SK-N-SH (cell line): ENCODE measurements around the gene ZNF827. TPM values are rescaled to one million over a fixed set of nuclear protein-coding genes. Genes with fewer than 3 reads are reported as not detected.

Experiments used
- CTCF ChIA-PET: fragments of 300-600, 350-600 bp; formaldehyde crosslinking; extraction: SDS; loops from one replicate; lab custom pipeline; 2021; lab: Yijun Ruan, JAX
- POLR2A ChIA-PET: fragments of 350-600 bp; sonication (Branson Sonifier 250); formaldehyde crosslinking; extraction: SDS; loops from one replicate; lab custom pipeline; 2020; ENCODE audit warnings: antibody characterized with exemption, inconsistent platforms; lab: Yijun Ruan, JAX
- DNase-seq: peaks from one replicate; pipeline ENCODE4 v3.0.0; 2012
- H2AFZ ChIP-seq: fragments of 200-600 bp; sonication (generic); 2 replicates; pipeline ENCODE4 v1.8.1; 2016; ENCODE audit warnings: antibody characterized with exemption, mild to moderate bottlenecking, low read depth
- H3F3A ChIP-seq: fragments of 200-600 bp; sonication (generic); replicated peaks from 2 replicates; pipeline ENCODE3; 2016; ENCODE audit warnings: antibody characterized with exemption, mild to moderate bottlenecking; ENCODE audit not compliant: insufficient read depth
- H3K27ac ChIP-seq, 2 experiments: fragments of 200-500 bp in 1 of 2; fragments of 200-600 bp in 1 of 2; sonication (Bioruptor generic) in 1 of 2; sonication (generic), shearing (Covaris generic) in 1 of 2; 2 replicates each; pipeline versions ENCODE4 v1.5.1 to v1.6.1; 2014 to 2016; ENCODE audit warnings: low read depth in 2 of 2, inconsistent platforms in 1 of 2, low read length in 1 of 2, mild to moderate bottlenecking in 1 of 2, mixed read lengths in 1 of 2
- H3K27me3 ChIP-seq: fragments of 200-600 bp; sonication (generic), shearing (Covaris generic); 2 replicates; pipeline ENCODE4 v1.6.1; 2016; ENCODE audit warnings: mixed run types; ENCODE audit not compliant: insufficient read depth
- H3K36me3 ChIP-seq, 2 experiments: fragments of 200-500 bp in 1 of 2; fragments of 200-600 bp in 1 of 2; sonication (Bioruptor generic) in 1 of 2; sonication (generic) in 1 of 2; replicated peaks in 1 of 2; 2 replicates each; pipeline versions ENCODE3 to v1.5.1; 2014 to 2016; ENCODE audit warnings: low read length in 1 of 2, mild to moderate bottlenecking in 1 of 2; ENCODE audit not compliant: insufficient read depth in 2 of 2, control insufficient read depth in 1 of 2
- H3K4me1 ChIP-seq, 2 experiments: fragments of 200-500 bp in 1 of 2; fragments of 200-600 bp in 1 of 2; sonication (Bioruptor generic) in 1 of 2; sonication (generic), shearing (Covaris generic) in 1 of 2; 2 replicates each; pipeline versions ENCODE4 v1.5.1 to v1.6.1; 2014 to 2016; ENCODE audit warnings: low read depth in 1 of 2, low read length in 1 of 2, mixed run types in 1 of 2; ENCODE audit not compliant: insufficient read depth in 2 of 2, control insufficient read depth in 1 of 2
- H3K4me2 ChIP-seq: fragments of 200-600 bp; sonication (generic), shearing (Covaris generic); 2 replicates; pipeline ENCODE4 v1.6.1; 2017; ENCODE audit warnings: mixed run types
- H3K4me3 ChIP-seq, 2 experiments: fragments of 200-500 bp in 1 of 2; fragments of 200-600 bp in 1 of 2; sonication (Bioruptor generic) in 1 of 2; sonication (generic), shearing (Covaris generic) in 1 of 2; 2 replicates each; pipeline versions ENCODE4 v1.5.1 to v1.8.1; 2014 to 2016; ENCODE audit warnings: low read depth in 2 of 2, inconsistent platforms in 1 of 2, low read length in 1 of 2, mild to moderate bottlenecking in 1 of 2, mixed read lengths in 1 of 2, moderate library complexity in 1 of 2
- H3K79me2 ChIP-seq: fragments of 200-600 bp; sonication (generic); 2 replicates; pipeline ENCODE4 v1.8.1; 2017; ENCODE audit warnings: mild to moderate bottlenecking; ENCODE audit not compliant: insufficient read depth
- H3K9ac ChIP-seq: fragments of 200-600 bp; sonication (generic); 2 replicates; pipeline ENCODE4 v1.6.1; 2017; ENCODE audit warnings: mixed run types
- H3K9me2 ChIP-seq: fragments of 200-600 bp; sonication (generic); 2 replicates; pipeline ENCODE4 v1.6.1; 2017; ENCODE audit warnings: mixed run types
- H3K9me3 ChIP-seq: fragments of 200-600 bp; sonication (generic); 2 replicates; pipeline ENCODE4 v1.6.1; 2017; ENCODE audit warnings: mixed run types, mild to moderate bottlenecking, moderate library complexity
- H4K20me1 ChIP-seq: fragments of 200-600 bp; sonication (generic); 2 replicates; pipeline ENCODE4 v1.6.1; 2017; ENCODE audit warnings: mild to moderate bottlenecking, mixed run types; ENCODE audit not compliant: insufficient read depth
- CHD2 ChIP-seq: fragments of 150-350 bp; IDR thresholded peaks from 2 replicates; pipeline ENCODE4 v1.6.1; 2018; ENCODE audit warnings: low read length; ENCODE audit not compliant: partially characterized antibody
- EP300 ChIP-seq, 2 experiments: IDR thresholded peaks; 2 replicates each; pipeline versions ENCODE4 v1.4.0 to v1.6.1; 2012; ENCODE audit warnings: borderline replicate concordance in 1 of 2, low read depth in 1 of 2, low read length in 1 of 2
- EZH2phosphoT487 ChIP-seq: fragments of 200-600 bp; sonication (generic); IDR thresholded peaks from 2 replicates; pipeline ENCODE4 v1.6.1; 2017; ENCODE audit warnings: low read depth, mixed run types, mild to moderate bottlenecking, antibody characterized with exemption, moderate library complexity, borderline replicate concordance
- FOXM1 ChIP-seq: IDR thresholded peaks from 2 replicates; pipeline ENCODE4 v1.4.0; 2012; ENCODE audit warnings: low read depth, mild to moderate bottlenecking
- JUND ChIP-seq: IDR thresholded peaks from 2 replicates; pipeline ENCODE4 v1.4.0; 2012
- RAD21 ChIP-seq: IDR thresholded peaks from 2 replicates; pipeline ENCODE4 v1.6.1; 2012; ENCODE audit warnings: mild to moderate bottlenecking, low read length
- RCOR1 ChIP-seq: fragments of 150-350 bp; IDR thresholded peaks from 2 replicates; pipeline ENCODE4 v1.6.1; 2017; ENCODE audit warnings: antibody characterized with exemption, low read length
- RFX5 ChIP-seq: IDR thresholded peaks from 2 replicates; pipeline ENCODE4 v1.6.1; 2012; ENCODE audit warnings: mild to moderate bottlenecking, improper control_type of control experiment, low read length
- SIN3A ChIP-seq: IDR thresholded peaks from 2 replicates; pipeline ENCODE4 v1.6.1; 2012; ENCODE audit warnings: low read depth, mild to moderate bottlenecking, low read length, moderate library complexity, borderline replicate concordance
- TAF1 ChIP-seq: IDR thresholded peaks from 2 replicates; pipeline ENCODE4 v1.6.1; 2012; ENCODE audit warnings: low read depth, mild to moderate bottlenecking, low read length, moderate library complexity, borderline replicate concordance
- TCF12 ChIP-seq: IDR thresholded peaks from 2 replicates; pipeline ENCODE4 v1.4.0; 2012
- WGBS: methylation state at CpG from one replicate; pipeline ENCODE4 v1.1.6; 2017; ENCODE audit warnings: low lambda C conversion rate; 5-methylcytosine and 5-hydroxymethylcytosine counted together
- polyA plus RNA-seq, 3 experiments: library from polyadenylated mRNA; depleted of rRNA; stranded (reverse); fragments of >200 nt; gene quantifications; 2 replicates each; pipeline ENCODE4 v1.2.3, GENCODE V29; 2012
- TF ChIP-seq, protein P1 (sequence below): IDR thresholded peaks from 2 replicates; pipeline ENCODE4 v1.4.0; 2012; ENCODE audit warnings: low read depth
- TF ChIP-seq, protein P2 (sequence below): fragments of 200-600 bp; sonication (generic); IDR thresholded peaks from 2 replicates; pipeline ENCODE4 v1.6.1; 2017; ENCODE audit warnings: antibody characterized with exemption, mild to moderate bottlenecking, moderate library complexity

The ZNF827 gene
- polyA plus RNA-seq, 1 of the 3 experiments (the other 2 are of a cell fraction) = 23.2 TPM

DNA sequence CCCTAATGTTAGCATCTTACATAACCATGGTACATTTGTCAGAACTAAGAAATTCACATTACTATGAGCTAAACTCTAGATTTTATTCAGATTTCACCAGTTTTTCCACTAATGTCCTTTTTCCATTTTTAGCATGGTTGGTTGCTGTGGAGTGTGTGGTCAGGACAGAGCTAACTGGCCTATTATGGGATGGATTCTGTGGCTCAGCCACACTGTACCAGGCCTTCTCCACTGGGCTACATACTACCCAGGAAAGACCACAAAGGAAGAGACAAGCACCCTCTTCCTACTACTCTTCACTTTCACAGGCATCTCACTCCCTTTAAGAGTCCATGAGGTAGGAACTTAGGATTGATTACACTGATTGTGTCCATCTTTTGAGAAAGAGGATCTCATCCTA lies 67.4 kb downstream of the ZNF827 start (continued):
- TF ChIP-seq FOXM1 = no peak
- TF ChIP-seq TAF1 = no peak
- TF ChIP-seq EZH2phosphoT487 = no peak

DNA sequence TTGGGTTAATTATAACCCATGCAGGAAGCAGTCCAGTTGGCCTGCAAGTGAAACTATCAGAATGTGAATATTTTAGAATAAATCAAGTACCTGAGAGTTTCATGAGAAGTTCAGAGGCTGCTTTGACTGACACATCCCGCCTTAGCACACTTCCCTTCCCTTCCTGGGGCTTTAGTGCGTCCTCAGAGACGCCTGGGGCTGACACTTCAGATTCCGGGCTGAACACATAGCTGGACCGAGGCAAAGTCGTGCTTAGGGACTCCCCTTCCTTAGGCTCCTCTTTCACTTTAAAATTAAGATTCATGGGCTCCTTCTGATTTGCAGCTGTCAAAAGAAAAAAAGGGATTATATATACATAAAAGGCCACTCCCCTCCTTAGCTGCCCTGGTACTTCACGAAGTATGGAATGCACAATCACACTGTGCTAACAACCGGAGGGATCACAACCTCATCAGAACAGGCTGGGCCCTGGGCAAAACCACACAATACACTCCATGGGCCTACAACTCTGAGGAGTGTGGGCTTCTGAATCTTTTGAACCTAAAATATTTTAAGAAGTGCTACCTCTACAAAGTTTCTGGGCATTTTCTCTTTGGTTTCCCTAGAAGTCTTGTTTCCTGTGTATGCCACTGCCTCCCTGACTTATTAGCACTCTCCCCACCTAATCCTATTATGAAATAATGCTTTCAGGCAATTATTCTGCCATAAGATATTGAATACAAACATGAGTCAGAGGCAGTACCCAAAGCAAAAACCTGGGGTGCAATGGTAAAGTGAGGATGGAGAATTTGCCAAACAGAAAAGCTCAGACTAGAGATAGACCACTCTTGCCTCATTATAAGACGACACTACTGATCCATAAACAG lies 68.2 kb downstream of the ZNF827 start:
- no peak for DNase-seq

DNA sequence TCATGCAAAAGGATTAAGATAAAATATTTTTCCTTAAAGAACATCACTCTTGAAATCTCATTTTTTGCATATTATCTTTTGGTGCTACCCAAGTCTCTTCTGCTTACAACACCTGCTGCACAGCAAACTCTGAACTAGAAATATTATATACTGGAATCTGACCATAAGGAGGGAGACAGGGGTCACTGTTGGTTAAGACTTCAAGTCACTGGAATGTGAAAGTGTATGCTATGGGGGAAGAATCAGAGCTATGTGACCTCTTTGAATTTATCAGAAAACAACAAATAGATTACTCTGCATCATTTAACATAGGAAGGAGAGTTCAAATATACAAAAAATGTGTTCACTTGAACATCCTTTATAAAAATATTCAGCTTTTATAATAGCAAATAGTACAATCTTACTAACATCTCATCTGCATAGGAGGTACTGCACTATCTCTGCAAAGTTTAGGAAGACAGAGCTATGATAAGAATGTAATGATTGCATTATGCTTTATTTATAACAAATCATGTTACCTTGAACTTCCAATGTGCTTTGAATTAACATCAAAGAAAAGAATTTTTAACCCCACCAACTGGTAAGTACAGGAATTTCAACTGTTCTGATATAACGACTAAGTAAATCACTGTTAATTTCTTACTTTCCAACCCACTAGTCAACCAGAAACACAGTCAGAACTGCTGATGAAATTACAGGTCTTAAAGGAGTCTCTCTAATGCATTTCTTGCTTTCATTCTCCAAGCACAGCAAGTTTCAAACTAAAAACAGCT lies 69.8 kb downstream of the ZNF827 start:
- no peak for DNase-seq
- Histone ChIP-seq H3F3A (peaks cover 10% of the 10 kb centered on the region), H3K79me2 (peaks cover 19% of the 10 kb centered on the region; the same call in 1 of the 2 replicates), H2AFZ (no peak overlapping the region), H3K4me3 (no peak overlapping the region), H3K9me2 (no peaks in the 10 kb centered on the region), H3K4me1 (peaks cover 8 to 11% of the 10 kb centered on the region in 2 experiments; a peak in 3 of 4 replicates), H3K4me2 (no peak overlapping the region), H3K27me3 (no peaks in the 10 kb centered on the region), H3K9ac (no peak overlapping the region), H3K27ac (peak overlapping the region in 1 of 2 experiments; percentile 67; a peak in 1 of 4 replicates), H3K36me3 (peaks cover 20 to 26% of the 10 kb centered on the region in 2 experiments), H4K20me1 (no peaks in the 10 kb centered on the region), H3K9me3 (no peaks in the 10 kb centered on the region)
- CTCF ChIA-PET = interaction anchor here (1.0 kb wide), 1 partner anchor 42 kb away, joined by 3 read pairs; no protein-coding TSS in a partner anchor
- TF ChIP-seq, protein P1, sequence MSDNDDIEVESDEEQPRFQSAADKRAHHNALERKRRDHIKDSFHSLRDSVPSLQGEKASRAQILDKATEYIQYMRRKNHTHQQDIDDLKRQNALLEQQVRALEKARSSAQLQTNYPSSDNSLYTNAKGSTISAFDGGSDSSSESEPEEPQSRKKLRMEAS = no peak
- TF ChIP-seq EP300 (IDR thresholded peaks at IDR 0.05; ENCODE audit: borderline replicate concordance in 1 of 2, low read depth in 1 of 2, low read length in 1 of 2) (peak in 1 of 2 experiments; percentile 46; a peak in 1 of 4 replicates), EZH2phosphoT487 (no peak), SIN3A (no peak), RAD21 (peak; percentile 31), TCF12 (peak; percentile 53)
- TF ChIP-seq, protein P2, sequence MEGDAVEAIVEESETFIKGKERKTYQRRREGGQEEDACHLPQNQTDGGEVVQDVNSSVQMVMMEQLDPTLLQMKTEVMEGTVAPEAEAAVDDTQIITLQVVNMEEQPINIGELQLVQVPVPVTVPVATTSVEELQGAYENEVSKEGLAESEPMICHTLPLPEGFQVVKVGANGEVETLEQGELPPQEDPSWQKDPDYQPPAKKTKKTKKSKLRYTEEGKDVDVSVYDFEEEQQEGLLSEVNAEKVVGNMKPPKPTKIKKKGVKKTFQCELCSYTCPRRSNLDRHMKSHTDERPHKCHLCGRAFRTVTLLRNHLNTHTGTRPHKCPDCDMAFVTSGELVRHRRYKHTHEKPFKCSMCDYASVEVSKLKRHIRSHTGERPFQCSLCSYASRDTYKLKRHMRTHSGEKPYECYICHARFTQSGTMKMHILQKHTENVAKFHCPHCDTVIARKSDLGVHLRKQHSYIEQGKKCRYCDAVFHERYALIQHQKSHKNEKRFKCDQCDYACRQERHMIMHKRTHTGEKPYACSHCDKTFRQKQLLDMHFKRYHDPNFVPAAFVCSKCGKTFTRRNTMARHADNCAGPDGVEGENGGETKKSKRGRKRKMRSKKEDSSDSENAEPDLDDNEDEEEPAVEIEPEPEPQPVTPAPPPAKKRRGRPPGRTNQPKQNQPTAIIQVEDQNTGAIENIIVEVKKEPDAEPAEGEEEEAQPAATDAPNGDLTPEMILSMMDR = peak; percentile 34
- WGBS = 24% methylated on average over 1 of the region's 1 CpG
- POLR2A ChIA-PET = no interaction called here

More for the DNA sequence above, 68.2 kb downstream of the ZNF827 start:
- peaks cover 19% of the 10 kb centered on the region; the same call in 1 of the 2 replicates for H3K79me2 ChIP-seq
- peaks cover 8 to 11% of the 10 kb centered on the region in 2 experiments; a peak in 3 of 4 replicates for H3K4me1 ChIP-seq
- peaks cover 10% of the 10 kb centered on the region for H3F3A ChIP-seq
- H3K4me3 ChIP-seq = no peak overlapping the region
- no peaks in the 10 kb centered on the region for H3K9me3 ChIP-seq
- H3K36me3 ChIP-seq = peaks cover 30 to 31% of the 10 kb centered on the region in 2 experiments
- H3K4me2 ChIP-seq = no peak overlapping the region
- CTCF ChIA-PET = no interaction called here
- H2AFZ ChIP-seq = no peak overlapping the region
- H3K27ac ChIP-seq = peak overlapping the region in 1 of 2 experiments; percentile 22; a peak in 2 of 4 replicates
- POLR2A ChIA-PET = no interaction called here
- no peaks in the 10 kb centered on the region for H3K9me2 ChIP-seq
- no peaks in the 10 kb centered on the region for H4K20me1 ChIP-seq
- no peak overlapping the region for H3K9ac ChIP-seq
- TF ChIP-seq RFX5 = no peak
- TF ChIP-seq JUND = no peak
- TF ChIP-seq TAF1 = no peak
- no peak for TF ChIP-seq CHD2
- no peak for TF ChIP-seq RCOR1
- no peaks in the 10 kb centered on the region for H3K27me3 ChIP-seq
- 95% methylated on average over 9 of the region's 9 CpGs for WGBS
